Esophagus squamous epithelium (tissue), 4 donors: ENCODE data around the gene ZDHHC3.

ENCODE experiments used
- CTCF ChIP-seq, 6 experiments: fragments of 450-650 bp in 4 of 6; fragments of 200-600 bp in 2 of 6; sonication (generic) in 2 of 6; IDR thresholded peaks; one replicate each; pipeline ENCODE4 v1.5.1; 2016 to 2019; ENCODE audit warnings: antibody characterized with exemption in 6 of 6, mild to moderate bottlenecking in 4 of 6, moderate library complexity in 4 of 6
- POLR2A ChIP-seq, 4 donors: fragments of 450-650 bp; IDR thresholded peaks; one replicate each; pipeline ENCODE4 v1.6.1; 2017; ENCODE audit warnings: antibody characterized with exemption in 4 of 4, mild to moderate bottlenecking in 4 of 4, moderate library complexity in 3 of 4

GRCh38 chr3:44914936-44915335 lies 61.0 kb downstream of the ZDHHC3 start:
- TF ChIP-seq CTCF (IDR thresholded peaks at IDR 0.05) (peak in 5 of 6 experiments; percentile 11 to 59 (median 29)), POLR2A (IDR thresholded peaks at IDR 0.05) (no peak)
